ENCODE results near the gene SACM1L. TPM values are rescaled to one million over a fixed set of nuclear protein-coding genes. Genes with fewer than 3 reads are reported as not detected.

Gene SACM1L
- total and polyA plus RNA-seq, 2 of the 4 experiments (the other 2 are of a cell fraction): 19.0 to 40.9 TPM

- Histone ChIP-seq H2BK5ac (ENCODE audit: low read depth, low read length, poor library complexity, severe bottlenecking) (no peak overlapping the region), H3K9me1 (ENCODE audit: insufficient read depth, low read length) (no peaks in the 10 kb centered on the region), H3K14ac (replicated peaks; ENCODE audit: low read depth, low read length) (no peak overlapping the region), H4K20me1 (ENCODE audit: insufficient read depth, low read length) (no peaks in the 10 kb centered on the region), H4K91ac (ENCODE audit: insufficient read depth, low read depth, low read length) (no peak overlapping the region), H2BK15ac (ENCODE audit: low read depth, low read length) (no peak overlapping the region), H3K23ac (ENCODE audit: low read depth, low read length) (no peak overlapping the region), H3K79me1 (ENCODE audit: low read depth in 1 of 2, low read length in 2 of 2) (no peaks in the 10 kb centered on the region), H2AFZ (replicated peaks; ENCODE audit: low read length, poor library complexity) (no peak overlapping the region), H3K4me2 (ENCODE audit: low read depth, low read length) (no peak overlapping the region), H2BK20ac (ENCODE audit: low read depth, low read length) (no peak overlapping the region), H3K27me3 (ENCODE audit: control insufficient read depth, insufficient read depth, low read length) (peaks cover 19% of the 10 kb centered on the region), H2AK5ac (ENCODE audit: low read depth, low read length) (no peak overlapping the region), H3K4ac (ENCODE audit: low read depth, low read length) (no peak overlapping the region), H4K5ac (ENCODE audit: low read depth, low read length) (no peak overlapping the region), H3K56ac (ENCODE audit: extremely low read depth, insufficient read depth, low read length) (no peak overlapping the region), H3K4me1 (ENCODE audit: control insufficient read depth, insufficient read depth, low read length) (no peaks in the 10 kb centered on the region), H4K8ac (ENCODE audit: low read depth in 2 of 2, low read length in 2 of 2) (no peak overlapping the region), H3K9me3 (ENCODE audit: control insufficient read depth, insufficient read depth, low read length) (peaks cover 2% of the 10 kb centered on the region; the same call in 1 of the 2 replicates), H3K4me3 (ENCODE audit: insufficient read depth, low read depth, low read length) (no peak overlapping the region), H3K27ac (ENCODE audit: insufficient read depth, low read length) (no peak overlapping the region), H3K9ac (ENCODE audit: low read depth, low read length) (no peak overlapping the region), H2BK120ac (ENCODE audit: low read depth, low read length) (no peak overlapping the region), H3K18ac (ENCODE audit: low read depth, low read length) (no peak overlapping the region), H3K36me3 (ENCODE audit: control insufficient read depth, insufficient read depth, low read length) (no peaks in the 10 kb centered on the region), H2AK9ac (replicated peaks; ENCODE audit: low read depth, low read length, poor library complexity) (no peak overlapping the region)
- ChIA-PET POLR2A (ENCODE audit: unreplicated experiment) (no interaction called here), CTCF (no interaction called here)
- ATAC-seq (ENCODE audit: low read depth): no peak
- TF ChIP-seq NFE2L2 (IDR thresholded peaks at IDR 0.05; ENCODE audit: low read depth, low read length) (no peak), ELK1 (IDR thresholded peaks at IDR 0.05; ENCODE audit: borderline replicate concordance, low read depth, low read length) (no peak), SMC3 (IDR thresholded peaks at IDR 0.05; ENCODE audit: low read depth, low read length) (no peak), MAFK (IDR thresholded peaks at IDR 0.05; ENCODE audit: low read depth, low read length) (no peak), BHLHE40 (IDR thresholded peaks at IDR 0.05; ENCODE audit: low read depth, low read length) (no peak), MXI1 (IDR thresholded peaks at IDR 0.05; ENCODE audit: borderline replicate concordance, low read depth, low read length) (no peak), CTCF (conservative IDR thresholded peaks at IDR 0.05; ENCODE audit: low read depth, low read length) (no peak), RFX5 (IDR thresholded peaks at IDR 0.05; ENCODE audit: low read depth, low read length) (no peak), USF2 (IDR thresholded peaks at IDR 0.05; ENCODE audit: low read depth, low read length) (no peak), CEBPB (IDR thresholded peaks at IDR 0.05; ENCODE audit: low read depth, low read length) (no peak)
- BruUV-seq (replicated peaks): no TSS peak
- WGBS, 2 experiments (ENCODE audit: extremely low coverage in 2 of 2, insufficient read length in 1 of 2): no CpG with 5 or more reads among the region's 8 CpGs
- in situ Hi-C loops (cut with MboI; ENCODE audit: low sequenced_read_pairs) (no loop called here), dilution Hi-C loops (cut with HindIII; ENCODE audit: low sequenced_read_pairs, unreplicated experiment) (no loop called here), intact Hi-C loops (cut with micrococcal nuclease) (no loop called here)
- no peak for DNase-seq
Observed at GRCh38 chr3:45765958-45766357, 76.8 kb downstream of the SACM1L start.

Measured in IMR-90 (cell line).